NCI-H446 (cell line): ENCODE results near the gene C12orf60.
"Not testable (repeated sequence)": the region's sequence is repeated elsewhere in the genome, so short reads cannot be mapped to it uniquely, and the experiment has no call there.

ENCODE experiments used
- DNase-seq, 2 experiments: peaks; one replicate each; lab custom pipeline; 2025; lab: John Stamatoyannopoulos, UW

Gene C12orf60, protein sequence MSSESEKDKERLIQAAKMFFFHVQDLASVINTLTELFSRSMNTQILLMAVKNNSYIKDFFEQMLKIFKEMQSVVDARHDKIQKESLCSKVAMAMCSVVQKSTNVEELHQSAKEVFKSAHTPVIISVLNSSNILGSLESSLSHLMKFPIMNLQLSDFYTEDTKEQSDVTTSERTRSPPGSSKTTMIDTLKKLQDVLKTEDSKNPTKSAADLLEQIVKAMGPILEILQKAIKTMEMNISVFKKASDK

DNA sequence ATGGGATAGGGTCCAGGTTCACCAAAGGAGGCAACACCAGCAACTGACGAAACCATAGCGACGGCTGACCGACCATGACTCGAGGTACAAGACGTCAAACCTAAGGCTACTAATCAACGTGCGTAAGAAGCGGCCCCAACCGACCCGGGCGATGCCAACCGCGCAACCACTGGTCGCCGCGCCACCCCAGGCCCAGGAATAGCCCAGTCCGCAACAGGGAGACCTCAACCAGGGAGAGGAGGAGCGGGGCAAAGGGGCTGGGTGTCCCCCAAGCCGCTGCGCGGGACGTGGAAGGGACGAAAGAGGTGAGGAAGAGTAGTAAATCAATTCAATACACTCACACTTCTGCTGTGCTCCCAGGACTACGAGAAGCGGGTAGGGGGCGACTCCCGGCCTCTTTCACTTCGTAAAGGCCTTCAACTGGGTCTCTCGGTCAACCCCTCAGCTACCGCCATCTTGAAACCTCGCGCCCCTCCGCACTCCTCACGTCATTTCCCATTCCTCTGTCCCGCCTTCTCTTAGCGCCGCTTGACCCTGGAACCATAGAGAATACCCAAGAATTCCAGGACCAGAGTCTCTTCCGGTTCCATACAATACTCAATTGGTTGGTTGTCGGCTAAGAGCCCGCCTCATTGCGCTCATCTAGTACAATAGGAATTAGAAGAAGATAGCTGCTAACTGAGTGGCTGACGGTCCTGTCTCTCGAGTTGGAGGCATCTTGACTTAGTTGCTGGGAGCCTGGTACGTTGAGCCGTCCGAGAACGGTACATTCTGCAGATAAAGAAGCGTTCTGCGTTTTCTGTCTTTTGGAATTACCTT, at the start of gene C12orf60, which contains the start of gene WBP11:
Gene C12orf60 (plus strand): TSS at position 660 of the 819 bp plus-strand sequence. CDS start 19,266 bp downstream, outside the sequence.
Gene WBP11 (minus strand): TSS at position 468 of the 819 bp plus-strand sequence. CDS start 2,095 bp downstream, outside the sequence.
- DNase-seq = peak; percentile 98

DNA sequence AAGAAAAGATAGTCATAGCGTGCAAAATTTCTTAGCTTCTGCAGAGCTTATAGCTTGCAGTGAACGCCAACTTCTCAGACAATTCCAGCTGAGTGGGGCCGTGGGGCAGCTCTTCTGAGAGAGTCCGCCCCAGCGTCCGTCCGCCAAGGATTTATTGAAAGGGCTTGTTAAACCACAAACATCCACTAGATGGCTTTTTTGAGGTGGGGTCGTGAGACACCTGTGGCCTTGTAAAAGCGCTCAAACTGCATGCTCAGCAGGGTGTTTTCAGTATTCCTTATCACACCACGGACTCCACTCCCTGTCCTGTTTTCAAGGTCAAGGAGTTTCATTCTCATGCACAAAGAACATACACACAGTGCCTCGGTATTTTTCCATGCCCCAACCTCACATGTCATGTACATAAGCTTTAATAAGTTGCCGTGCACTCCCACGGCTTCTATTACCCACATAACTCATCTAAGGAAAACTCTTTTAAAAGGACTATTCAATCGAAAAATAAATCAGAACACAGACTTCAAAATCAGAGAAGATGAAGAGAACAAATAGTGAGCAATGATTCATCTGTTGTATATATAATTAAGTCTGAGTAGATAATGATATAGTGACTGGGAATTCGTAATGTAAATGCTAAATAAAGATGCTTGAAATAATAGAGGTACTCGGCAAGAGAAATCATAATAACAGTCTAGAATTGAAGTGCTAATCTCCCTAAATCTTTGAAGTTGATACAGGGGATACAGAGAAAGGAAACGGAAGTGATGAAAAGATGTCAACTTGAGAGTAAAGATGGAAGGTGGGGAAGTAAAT, 46.9 kb upstream of the C12orf60 start:
- DNase-seq = peak in 1 of 2 experiments; percentile 3

DNA sequence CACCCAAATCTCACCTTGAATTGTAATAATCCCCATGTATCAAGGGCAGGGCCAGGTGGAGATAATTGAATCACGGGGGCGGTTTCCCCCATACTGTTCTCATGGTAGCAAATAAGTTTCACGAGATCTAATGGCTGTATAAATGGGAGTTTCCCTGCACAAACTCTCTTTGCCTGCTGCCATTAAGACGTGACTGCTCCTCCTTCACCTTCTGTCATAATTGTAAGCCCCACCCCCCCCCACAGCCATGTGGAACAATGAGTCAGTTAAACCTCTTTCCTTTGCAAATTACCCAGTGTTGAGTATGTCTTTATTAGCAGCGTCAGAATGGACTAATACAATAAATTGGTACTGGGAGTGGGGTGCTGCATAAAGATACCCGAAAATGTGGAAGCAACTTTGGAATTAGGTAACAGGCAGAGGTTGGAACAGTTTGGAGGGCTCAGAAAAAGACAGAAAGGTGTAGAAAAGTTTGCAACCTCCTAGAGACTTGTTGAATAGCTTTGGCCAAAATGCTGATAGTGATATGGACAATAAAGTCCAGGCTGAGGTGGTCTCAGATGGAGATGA, 43.7 kb upstream of the C12orf60 start:
- DNase-seq = not testable (repeated sequence)

DNA sequence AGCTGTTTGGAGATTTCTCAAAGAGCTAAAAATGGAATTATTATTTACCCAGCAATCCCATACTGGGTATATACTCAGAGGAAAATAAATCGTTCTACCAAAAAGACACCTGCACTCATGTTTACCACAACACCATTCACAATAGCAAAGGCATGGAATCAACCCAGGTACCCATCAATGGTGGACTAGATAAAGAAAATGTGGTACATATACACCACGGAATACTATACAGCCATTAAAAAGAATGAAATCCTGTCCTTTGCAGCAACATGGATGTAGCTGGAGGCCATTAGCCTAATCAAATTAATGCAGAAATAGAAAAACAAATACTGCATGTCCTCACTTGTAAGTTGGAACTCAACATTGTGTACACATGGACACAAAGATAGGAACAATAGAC, 38.1 kb upstream of the C12orf60 start:
- DNase-seq = no peak

DNA sequence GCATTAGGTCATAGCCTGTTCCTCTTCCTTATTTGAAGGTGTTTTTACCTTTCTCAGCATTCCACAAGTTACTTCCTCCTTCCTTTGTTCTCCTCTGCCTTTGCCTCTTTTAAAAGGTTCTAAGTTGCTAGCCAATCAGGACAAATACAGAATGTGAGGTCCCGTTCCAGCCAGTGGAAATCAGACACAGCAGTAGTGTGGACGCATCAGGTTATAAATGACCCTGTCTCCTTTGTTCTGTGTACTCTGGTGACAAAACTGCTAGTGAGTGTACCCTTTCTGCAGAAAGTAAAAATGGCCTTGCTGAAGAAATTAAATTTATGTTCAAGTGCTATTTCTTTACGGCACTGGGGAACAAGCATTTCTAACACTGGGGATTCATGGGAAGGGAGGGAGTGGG, 37.5 kb upstream of the C12orf60 start:
- not testable (repeated sequence) for DNase-seq

DNA sequence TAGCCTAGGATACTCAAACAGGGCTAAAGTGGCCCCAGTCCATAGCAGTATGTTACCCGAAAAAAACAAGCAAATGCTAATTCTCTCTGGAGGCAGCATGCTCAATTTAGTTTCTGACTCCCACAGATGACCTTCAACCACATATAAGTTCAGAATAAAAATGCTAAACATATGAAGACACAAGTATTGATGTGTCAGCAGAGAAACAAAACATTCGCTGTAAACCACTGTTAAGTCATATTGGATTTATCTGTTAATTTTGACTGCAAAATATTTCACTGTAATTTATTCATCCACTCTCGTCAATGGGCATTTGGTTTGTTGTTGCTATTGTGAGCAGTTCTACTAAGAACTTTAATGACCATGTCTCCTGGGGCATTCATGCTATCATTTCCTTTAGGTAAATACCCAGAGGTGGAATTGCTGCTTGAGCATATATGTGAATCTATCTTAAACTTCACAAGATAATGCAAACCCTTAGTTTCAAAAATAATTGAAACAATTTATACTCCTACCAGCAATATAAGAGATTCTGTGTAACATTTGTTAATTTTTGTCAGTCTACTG, 36.7 kb upstream of the C12orf60 start:
- no peak for DNase-seq

DNA sequence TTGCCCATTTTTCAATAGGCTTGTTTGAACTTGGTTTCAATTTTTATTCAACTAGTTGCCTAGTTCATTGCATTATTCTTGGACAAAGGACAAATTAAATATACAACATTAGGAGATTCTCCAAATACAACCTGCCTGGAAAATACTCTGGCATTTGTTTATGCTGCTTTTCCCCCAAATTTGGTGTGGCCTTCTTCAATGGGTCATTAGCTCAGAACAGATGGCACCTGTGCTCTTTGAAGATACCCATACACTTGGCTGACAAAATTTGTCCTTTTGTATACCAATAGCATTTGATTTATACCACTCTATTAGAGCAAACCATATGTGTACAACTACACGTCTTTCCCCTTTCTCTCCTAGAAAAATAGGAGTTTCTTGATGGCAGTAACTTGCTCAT, 35.9 kb upstream of the C12orf60 start:
- DNase-seq = peak in 1 of 2 experiments; percentile 28

DNA sequence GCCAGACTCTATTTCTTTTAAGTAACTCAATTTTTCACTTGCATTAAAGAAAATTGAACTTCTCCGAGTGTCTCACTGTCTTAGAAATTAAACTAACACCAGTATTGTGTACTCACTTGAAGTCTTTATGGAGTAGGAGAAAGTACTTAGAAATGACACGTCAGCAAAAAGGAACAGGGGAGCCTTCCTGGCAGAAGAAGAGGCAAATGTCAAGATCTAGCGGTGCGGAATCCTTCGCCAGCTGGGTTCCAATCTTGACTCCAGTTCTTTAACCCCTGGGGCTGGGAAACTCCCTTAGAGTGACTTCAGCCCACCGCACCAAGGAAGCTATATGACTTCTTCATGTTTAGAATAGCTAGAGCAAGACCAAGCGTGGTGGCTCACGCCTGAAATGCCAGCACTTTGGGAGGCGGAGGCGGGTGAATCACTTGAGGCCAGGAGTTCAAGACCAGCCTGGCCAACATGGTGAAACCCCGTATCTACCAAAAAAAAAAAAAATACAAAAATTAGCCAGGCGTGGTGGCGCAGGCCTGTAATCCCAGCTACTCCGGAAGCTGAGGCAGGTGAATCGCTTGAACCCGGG, 34.6 kb upstream of the C12orf60 start:
- no peak for DNase-seq

DNA sequence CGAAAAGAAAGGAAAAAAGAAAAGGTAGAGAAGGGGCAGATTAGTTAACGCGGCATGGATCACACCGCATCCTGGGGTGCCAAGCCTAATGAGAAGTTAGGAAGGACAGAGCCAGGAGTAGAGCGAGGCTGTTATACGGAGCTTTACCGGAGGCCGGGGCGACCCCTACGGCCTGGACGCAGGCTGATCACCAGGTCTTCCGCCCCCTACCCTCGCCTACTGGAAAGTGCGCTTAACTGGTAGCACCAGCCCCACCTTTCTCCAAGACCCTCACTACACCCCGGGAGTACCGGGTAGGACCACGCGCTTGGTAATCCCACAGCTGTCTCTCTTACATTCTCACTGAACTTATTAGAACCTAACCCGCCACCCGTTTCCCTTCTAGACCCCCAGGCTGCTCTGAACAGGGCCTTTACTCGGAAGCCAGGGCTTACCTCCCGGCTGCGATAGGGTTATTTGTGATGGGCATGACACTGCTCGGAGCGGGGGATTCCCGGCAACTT, 34.0 kb upstream of the C12orf60 start:
- no peak for DNase-seq

DNA sequence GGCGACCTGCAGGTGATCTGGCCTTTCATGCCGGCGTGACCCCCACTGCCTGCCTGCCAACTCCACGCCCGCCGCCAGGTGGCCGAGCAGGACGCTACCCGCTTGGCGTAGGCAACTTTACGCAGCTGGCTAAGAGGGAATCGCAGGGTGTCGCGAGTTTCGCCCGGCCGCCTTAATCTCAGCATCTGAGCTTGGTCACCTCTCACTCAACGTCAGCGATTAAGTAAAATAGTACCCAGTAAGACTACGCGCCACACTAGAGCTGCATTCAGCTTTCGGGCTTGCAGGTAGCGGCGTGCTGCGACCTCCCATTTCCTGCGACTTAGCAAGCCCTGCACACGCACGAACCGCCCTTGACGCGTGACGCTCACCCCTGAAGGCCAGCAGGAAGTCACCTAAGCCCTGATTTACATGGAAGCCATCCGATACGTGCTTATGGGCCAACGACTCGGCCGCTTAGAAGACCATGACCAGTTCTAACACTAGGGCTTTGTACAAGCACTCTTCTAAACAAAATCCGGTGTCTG, 33.4 kb upstream of the C12orf60 start:
- DNase-seq = peak in 1 of 2 experiments; percentile 63

DNA sequence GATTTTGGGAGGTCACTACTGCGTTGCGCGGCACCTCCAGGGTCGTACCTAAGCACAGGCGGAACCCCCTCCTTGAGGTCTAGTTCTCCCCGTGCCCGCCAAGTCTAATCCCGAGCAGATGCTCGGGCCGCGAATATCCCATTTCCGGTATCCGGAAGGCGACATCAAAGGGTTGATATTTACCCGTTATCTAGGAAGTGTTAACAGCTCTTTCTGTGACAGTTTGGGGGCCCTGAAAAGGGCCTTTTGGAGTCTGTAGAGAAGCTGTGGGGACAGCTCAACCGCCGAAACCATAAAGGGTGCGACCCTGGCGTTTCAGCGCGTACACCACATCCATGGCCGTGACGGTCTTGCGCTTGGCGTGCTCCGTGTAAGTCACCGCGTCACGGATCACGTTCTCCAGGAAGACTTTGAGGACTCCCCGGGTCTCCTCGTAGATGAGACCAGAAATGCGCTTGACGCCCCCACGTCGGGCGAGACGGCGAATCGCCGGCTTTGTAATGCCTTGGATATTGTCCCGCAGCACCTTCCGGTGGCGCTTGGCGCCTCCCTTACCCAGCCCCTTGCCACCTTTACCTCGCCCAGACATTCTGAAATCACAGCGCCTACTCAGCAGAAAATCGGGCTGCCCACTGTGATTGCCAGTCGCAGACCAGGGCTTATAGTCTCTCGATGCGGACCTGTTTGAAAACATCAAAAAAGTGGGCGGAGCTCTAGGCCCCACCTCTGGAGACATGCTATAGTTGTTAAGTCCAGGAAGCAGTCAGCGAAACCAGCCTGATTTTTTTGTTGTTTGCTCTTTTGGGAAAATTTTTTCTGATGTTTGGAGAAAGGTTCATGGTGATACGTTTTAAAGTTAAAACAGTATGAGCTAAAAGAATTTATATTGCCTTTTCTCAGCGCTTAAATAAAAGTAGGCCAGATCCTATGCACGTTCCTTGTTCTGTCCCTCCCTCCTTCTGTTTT, 32.7 kb upstream of the C12orf60 start:
- peak; percentile 60 to 81 for DNase-seq

DNA sequence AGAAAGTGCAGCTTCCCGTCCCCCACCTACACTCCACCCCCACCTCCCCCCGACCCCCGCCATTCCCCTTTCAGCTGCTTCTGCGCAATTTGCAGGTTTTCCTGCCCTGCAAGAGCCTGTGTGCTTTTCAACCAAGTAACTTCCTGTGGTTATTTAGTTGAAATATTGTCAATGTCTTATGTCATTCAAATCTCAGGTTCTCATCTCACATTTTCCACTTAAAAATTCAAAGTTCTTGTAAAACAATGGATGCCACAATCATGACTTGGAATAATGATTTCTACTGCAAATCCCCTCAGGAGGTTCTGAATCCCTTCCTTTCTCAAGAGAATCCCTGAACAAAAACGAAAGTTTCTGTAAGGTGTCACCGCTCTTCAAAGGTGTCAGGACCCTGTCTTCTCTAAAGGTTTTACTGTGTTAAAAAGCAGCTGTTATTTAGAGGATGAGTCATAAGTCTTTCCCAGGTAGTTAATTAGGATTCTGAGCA, 31.8 kb upstream of the C12orf60 start:
- no peak for DNase-seq

DNA sequence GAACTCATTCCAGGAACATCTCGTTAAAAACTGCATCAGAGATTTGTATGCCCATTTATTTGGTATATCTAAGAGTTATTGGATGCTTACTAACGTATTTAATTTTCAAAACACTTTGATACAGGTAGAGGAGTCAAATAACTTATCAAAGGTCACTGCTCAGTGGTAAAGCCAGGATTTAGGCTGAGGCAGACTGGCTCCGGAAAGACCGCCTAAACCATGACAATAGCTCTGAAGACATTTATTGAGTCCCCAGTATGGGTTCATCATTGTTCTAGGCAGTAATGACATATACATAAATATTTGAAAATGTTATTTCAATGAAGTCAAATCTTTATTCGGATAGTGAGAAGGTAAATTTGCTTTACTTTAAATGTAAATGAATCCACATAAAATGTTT, 30.5 kb upstream of the C12orf60 start:
- DNase-seq = no peak

DNA sequence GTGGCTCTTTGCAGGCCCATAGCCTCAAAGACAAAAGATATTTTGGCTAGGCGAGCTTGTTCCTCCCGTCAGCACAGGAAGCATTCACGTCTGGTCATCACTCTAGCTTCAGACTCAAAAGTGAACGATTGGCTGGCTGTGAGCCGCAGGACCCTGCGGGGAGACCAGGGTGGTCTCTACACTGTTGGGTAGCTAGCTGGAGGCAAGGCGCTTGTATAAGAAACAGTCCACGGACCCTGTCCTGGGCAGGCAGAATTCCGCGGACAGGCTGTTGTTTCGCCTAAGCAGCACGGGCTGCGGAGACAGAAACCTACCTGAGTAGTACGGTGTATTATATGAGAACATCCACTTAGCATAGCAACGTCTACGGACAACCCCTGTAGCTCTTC, 29.8 kb upstream of the C12orf60 start:
- DNase-seq = no peak

DNA sequence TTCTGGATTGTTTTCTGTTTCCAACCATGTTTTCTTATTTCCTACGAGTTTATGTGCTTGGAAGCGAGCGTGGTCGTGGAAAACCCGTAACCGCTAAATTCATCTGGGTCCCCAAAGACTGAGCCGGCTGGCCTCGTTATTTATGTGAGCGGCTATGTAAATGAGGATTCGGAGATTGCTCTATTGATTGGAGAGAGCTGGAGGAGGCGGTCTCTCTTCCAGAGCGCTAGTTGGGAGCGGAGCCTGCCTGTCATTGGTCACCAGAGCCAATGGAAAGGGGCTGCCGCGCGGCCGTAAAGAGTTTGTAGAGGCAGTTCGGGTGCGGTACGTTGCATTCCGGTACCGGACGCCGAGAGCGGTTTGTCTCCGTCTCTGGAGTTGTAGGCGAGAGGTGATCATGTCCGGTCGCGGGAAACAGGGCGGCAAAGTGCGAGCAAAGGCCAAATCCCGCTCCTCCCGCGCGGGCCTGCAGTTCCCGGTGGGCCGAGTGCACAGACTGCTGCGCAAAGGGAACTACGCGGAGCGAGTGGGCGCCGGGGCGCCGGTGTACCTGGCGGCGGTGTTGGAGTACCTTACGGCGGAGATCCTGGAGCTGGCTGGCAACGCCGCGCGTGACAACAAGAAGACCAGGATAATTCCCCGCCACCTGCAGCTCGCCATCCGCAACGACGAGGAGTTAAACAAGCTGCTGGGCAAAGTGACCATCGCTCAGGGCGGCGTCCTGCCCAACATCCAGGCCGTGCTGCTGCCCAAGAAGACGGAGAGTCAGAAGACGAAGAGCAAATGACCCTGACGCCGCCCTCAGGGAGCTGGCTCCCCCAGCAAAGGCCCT, 29.2 kb upstream of the C12orf60 start:
- DNase-seq = no peak

DNA sequence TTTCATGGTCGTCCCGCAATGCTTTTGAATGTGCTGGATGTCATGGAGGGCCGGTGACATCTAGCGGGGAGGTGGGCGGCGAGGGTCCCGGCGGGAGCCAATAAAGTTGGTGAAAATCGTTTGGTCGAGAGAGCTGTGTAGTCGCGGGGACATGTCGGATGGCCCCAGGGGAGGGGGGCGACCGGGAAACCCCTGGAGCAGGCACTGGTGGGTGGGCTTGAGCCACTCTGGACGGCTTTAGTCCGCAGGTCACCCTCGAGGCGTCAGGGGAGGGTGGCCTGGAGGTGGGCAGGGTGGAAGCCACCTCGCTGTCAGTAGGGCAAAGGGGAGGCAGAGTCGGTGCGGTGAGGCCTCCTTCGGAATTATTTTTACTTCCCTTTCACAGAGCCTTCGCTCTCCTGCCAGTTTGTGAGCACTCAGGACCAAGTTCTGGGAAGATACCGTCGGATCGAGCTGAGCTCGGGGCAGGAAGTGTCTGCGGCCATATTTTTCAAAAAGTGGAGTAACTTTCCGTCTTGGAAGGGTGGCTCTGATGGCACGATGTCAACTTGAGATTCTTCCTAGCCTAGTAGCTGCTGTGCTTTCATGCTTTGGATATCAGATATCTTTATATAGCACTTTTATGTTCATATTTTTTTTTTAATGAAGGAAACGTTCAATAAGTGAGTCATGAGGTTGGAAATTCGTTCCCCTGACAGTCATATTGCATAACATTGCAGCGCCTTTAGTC, 28.4 kb upstream of the C12orf60 start:
- DNase-seq = no peak

DNA sequence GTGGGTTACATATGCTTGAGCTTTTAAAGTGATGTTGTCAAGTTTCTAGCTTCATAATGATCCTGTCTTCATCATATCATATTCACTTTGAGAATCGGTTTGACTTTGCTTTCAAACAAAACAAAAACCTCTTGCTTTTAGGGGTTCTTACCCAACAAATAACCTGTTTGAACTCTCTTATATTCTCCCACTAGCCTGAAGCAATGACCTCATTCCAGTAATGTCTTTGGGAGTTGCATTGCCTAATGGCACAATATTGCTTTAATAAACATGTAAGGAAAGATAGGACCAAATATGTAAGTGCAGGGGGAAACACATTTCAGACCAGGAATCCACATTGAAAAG, 27.9 kb upstream of the C12orf60 start:
- DNase-seq = no peak
